ENCODE data around the gene ZNF106.

DNA sequence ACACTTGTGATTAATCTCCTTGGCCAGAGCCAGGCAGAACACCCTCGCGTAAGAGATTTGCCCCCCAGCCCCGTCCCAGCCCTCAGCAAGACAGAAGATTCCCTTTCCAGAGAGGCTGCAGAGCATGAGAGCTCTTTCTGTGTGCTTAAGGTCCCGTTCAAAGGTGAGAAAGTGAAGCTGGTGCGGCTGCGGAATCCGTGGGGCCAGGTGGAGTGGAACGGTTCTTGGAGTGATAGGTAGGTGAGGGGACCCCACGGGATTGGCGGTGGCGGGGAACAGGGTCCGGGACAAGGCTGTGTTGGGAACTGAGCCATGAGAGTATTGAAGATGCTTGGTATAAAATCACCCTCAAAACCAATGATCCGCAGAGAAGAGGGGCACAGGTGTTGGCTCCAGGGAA lies 96.8 kb downstream of the ZNF106 start:
- TF ChIP-seq, protein P1, sequence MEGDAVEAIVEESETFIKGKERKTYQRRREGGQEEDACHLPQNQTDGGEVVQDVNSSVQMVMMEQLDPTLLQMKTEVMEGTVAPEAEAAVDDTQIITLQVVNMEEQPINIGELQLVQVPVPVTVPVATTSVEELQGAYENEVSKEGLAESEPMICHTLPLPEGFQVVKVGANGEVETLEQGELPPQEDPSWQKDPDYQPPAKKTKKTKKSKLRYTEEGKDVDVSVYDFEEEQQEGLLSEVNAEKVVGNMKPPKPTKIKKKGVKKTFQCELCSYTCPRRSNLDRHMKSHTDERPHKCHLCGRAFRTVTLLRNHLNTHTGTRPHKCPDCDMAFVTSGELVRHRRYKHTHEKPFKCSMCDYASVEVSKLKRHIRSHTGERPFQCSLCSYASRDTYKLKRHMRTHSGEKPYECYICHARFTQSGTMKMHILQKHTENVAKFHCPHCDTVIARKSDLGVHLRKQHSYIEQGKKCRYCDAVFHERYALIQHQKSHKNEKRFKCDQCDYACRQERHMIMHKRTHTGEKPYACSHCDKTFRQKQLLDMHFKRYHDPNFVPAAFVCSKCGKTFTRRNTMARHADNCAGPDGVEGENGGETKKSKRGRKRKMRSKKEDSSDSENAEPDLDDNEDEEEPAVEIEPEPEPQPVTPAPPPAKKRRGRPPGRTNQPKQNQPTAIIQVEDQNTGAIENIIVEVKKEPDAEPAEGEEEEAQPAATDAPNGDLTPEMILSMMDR (conservative IDR thresholded peaks at IDR 0.05; ENCODE audit: low read length), result no peak
- no peak for TF ChIP-seq EZH2phosphoT487 (IDR thresholded peaks at IDR 0.05; ENCODE audit: borderline replicate concordance)
